NB4 (cell line): ENCODE data around the gene RESP18.

ENCODE experiments used
- CTCF ChIP-seq: IDR thresholded peaks from one replicate; pipeline ENCODE4 v1.5.1; 2012; ENCODE audit warnings: low read depth, low read length
- MAX ChIP-seq: IDR thresholded peaks from 2 replicates; pipeline ENCODE4 v1.6.1; 2011; ENCODE audit warnings: low read depth, low read length
- POLR2A ChIP-seq: IDR thresholded peaks from 2 replicates; pipeline ENCODE4 v1.6.1; 2011; ENCODE audit warnings: mild to moderate bottlenecking; ENCODE audit not compliant: insufficient read length; ENCODE audit errors: extremely low read depth

DNA sequence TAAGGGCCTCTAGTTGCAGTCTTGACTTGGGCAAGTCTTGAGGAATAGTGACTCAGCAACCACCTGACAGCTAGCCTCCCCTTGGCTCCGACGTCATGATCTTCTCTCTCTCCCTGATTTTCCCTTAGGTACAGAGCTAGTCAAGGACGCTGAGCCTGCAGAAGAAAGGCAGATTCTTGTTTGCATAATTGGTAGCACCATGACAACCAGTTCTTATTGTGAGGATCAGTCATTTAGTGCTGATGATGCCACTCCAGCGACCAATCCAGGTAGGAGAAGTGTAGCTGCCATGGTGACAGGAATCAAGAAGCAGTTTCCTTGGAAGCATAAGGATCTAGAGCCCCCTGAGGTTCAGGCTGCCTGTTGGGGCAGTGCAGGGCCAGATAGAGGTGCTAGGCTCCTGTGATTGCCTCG is 2.8 kb upstream of the RESP18 start:
- TF ChIP-seq CTCF (no peak), POLR2A (no peak), MAX (no peak)
